T-helper 1 cell treated with Interleukin-12 subunit alpha and Interleukin-12 subunit beta and Interleukin-4 antibody, amounts not matched to agents 30 ng/mL and 1 ng/mL, for 36 hours (primary cell): Measurements from ENCODE around the gene LRRC36. TPM values are rescaled to one million over a fixed set of nuclear protein-coding genes. Genes with fewer than 3 reads are reported as not detected.

Experiments
- intact Hi-C: fragments of 100-400 bp; cut with micrococcal nuclease; formaldehyde crosslinking; loops from one replicate; pipeline ENCODE4 v1.15.1; 2024
- total RNA-seq: library from RNA; stranded (reverse); gene quantifications from 2 replicates; pipeline ENCODE4 v1.2.3, GENCODE V29; 2022

Gene LRRC36
- total RNA-seq, 1 donor from 2014 or later: not detected

GRCh38 chr16:67388591-67388990 is 62.0 kb downstream of the LRRC36 start:
- intact Hi-C loops: no loop called here

GRCh38 chr16:67389911-67390815 is 63.5 kb downstream of the LRRC36 start:
- intact Hi-C loops: no loop called here

DNA sequence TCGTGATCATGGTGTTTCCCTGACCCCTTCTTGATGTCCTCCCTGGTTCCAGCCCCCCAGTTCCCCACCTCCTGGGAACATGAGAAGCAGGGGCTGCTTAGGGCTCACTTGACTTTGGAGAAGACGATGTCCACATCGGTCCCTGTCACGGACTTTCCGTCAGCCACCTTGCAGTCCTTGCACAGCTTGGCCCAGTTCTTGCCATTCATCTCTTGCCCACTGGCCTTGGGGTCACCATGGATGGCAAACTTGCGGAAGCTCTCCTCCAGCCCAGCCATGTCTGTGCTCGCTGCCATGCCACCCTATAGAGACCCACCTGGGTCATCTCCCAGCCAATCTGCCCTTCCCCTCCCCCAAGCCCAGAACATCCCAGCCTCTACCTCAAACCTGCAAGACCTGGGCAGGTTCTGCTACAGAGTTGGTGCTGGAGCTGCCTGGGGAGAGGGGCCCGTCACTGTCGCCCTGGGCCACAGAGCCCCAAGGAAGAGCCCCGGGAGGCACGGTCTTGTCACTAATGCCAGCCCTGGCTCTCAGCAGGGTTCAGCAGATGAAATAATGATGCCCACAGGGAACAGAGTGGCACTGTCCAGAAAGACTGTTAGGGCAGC is 64.3 kb downstream of the LRRC36 start:
- intact Hi-C loops: no loop called here

GRCh38 chr16:67391424-67392300 is 65.0 kb downstream of the LRRC36 start:
- intact Hi-C loops: no loop called here

DNA sequence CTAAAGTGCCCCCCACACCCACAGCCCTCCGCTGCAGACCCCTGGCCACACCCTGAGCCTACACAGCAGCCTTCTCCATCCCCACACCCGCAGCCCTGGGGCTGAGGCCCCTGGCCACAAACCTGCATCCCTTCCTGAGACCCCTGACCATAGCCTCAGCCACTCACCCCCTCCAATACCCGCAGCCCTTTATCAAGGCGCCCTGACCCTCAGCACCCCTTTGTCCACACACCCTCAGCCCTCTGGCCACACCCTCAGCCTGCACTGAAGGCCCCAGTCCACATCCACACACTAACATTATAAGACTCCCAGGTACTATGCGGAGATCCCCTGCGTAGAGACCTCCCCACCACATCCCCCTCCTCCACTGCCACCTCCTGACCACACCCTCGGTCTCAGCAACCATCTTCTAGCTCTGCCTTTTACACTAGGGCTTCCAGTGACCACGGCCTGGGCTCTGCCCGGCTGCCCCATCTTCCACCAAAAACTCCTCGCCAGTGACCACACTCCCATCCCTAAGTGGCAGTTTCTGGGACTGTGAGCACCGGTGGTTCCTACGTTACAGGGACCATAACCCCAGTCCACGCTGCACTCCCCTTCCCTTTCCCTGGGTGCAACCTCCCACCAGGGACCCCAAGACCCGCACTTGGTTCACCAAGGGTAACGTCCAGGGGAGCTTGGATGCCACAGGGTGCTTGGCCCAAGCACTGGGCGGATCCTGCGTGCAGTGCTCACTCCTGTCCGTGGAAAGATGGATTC is 65.9 kb downstream of the LRRC36 start:
- intact Hi-C loops: loop anchor here (1.0 kb wide), 1 partner anchor 113 kb away; the partner anchor contains the start of gene PLEKHG4

DNA sequence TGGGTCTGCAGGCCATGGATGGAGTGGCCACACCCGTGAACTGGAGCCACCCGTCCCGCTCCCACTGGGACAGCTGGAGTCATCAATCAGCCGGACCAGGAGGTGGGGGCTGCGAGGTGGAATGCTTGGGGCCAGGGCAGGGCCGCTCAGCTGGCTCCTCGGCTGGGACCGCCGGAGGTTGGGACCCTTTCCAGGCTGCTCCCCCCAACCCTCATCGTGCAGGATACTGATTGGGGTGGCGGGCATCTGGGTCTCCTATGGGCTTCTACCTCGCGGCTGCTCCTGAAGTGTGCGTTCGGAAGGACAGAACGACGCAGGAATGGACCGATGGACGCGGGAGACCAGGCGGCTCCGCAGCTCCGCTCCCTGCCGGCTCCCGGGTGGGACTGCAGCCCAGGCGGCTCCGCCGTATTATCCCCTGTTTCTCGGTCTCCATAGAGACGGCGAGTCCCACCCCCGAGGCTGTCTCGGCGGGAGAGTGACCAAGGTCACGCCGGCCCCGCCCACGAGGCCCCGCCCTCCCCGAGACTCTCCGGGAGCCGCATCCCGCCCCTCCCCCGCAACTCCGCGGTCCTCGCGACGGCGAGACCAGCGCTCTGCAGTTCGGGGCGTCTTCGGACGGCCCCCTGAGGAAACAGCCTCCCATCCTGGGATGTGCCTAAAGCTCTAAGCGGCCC is 66.6 kb downstream of the LRRC36 start, which contains the start of gene TPPP3:
Gene TPPP3, minus strand, starts transcription at position 388 of the 677 bp plus-strand sequence. CDS start 2,387 bp downstream, outside the sequence.
- intact Hi-C loops: loop anchor here (1.0 kb wide), 1 partner anchor 114 kb away; the partner anchor contains the start of gene PLEKHG4

DNA sequence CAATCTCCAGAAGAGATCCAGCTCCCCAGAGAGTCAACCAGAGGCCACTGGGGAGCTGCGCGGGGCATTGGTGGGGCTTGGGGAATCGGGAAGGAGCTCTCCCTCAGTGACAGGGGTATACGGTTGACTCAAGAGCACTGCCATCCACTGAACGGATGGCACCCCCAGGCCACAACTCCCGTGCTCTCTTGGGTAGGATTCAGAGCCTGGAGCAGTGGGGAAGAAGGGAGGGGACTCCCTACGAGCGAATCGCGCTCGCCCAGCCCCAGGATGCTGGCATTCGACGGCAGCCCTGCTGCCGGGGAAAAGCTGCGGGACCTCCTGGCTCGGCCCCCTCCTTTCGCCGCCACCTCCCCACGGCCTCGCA is 67.2 kb downstream of the LRRC36 start:
- intact Hi-C loops: loop anchor here (1.0 kb wide), 1 partner anchor 114 kb away; the partner anchor contains the start of gene PLEKHG4

- intact Hi-C loops: loop anchor here (5.0 kb wide), 1 partner anchor 202 kb away; the partner anchor contains the start of genes E2F4 and EXOC3L1
Measured at GRCh38 chr16:67394155-67395104, 67.8 kb downstream of the LRRC36 start.

GRCh38 chr16:67395105-67395457 is 68.5 kb downstream of the LRRC36 start:
- intact Hi-C loops: loop anchor here (5.0 kb wide), 1 partner anchor 203 kb away; the partner anchor contains the start of genes E2F4 and EXOC3L1

GRCh38 chr16:67395458-67396158 is 69.0 kb downstream of the LRRC36 start:
- intact Hi-C loops: loop anchor here (5.0 kb wide), 1 partner anchor 203 kb away; the partner anchor contains the start of genes E2F4 and EXOC3L1

- intact Hi-C loops: loop anchor here (5.0 kb wide), 1 partner anchor 204 kb away; the partner anchor contains the start of genes E2F4 and EXOC3L1
Measured at GRCh38 chr16:67396159-67397035, 69.8 kb downstream of the LRRC36 start.

DNA sequence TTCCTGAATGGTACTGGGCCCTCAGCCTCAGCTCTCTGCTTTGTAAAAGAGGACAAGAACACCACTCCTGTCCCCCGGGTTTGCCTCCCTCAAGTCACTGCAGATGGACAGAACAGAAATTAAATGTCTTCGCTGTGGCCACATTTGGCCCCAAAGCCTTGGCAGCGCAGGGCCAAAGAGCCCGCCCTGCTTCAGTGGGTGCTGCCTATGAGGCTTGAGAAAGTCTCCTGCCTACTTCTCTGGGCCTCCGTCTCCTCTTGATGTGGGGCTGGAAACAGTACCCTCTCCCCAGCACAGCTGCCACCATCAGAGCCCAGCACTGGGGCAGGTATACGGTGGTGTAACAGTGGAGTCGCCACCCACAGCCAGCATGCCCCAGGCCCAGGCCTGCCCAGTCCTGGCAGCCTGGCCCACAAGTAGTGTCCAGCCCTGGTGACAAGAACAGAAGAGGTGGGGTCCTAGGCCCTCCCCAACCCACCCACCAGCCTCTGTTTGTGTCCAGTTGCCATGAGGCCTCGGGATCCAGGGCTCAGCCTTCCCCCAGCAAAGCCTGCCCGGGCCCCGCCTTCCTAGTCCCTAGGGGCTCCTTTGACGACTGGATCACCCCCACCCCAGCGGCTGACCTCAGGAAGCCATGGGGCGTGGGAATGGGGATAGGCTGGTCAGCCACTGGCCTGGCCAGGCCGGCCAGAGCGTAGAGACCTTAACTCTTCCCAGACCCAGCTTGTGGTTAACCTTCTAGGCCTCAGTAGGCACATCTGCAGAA is 70.6 kb downstream of the LRRC36 start:
- intact Hi-C loops: loop anchor here (5.0 kb wide), 1 partner anchor 205 kb away; the partner anchor contains the start of genes E2F4 and EXOC3L1

GRCh38 chr16:67397812-67398545 is 71.4 kb downstream of the LRRC36 start:
- intact Hi-C loops: loop anchor here (5.0 kb wide), 1 partner anchor 206 kb away; the partner anchor contains the start of genes E2F4 and EXOC3L1

GRCh38 chr16:67398546-67399217 is 72.1 kb downstream of the LRRC36 start:
- intact Hi-C loops: loop anchor here (1.0 to 5.0 kb wide), 4 partner anchors 119 to 451 kb away; partner anchors contain the start of genes E2F4, EXOC3L1 and PLEKHG4
